ENCODE results near the gene TRPM6.
A peak's percentile ranks its signal among the peaks of the same experiment; 100 is the strongest.
"Not testable (repeated sequence)": the region's sequence is repeated elsewhere in the genome, so short reads cannot be mapped to it uniquely, and the experiment has no call there.

TRPM6 gene

DNA sequence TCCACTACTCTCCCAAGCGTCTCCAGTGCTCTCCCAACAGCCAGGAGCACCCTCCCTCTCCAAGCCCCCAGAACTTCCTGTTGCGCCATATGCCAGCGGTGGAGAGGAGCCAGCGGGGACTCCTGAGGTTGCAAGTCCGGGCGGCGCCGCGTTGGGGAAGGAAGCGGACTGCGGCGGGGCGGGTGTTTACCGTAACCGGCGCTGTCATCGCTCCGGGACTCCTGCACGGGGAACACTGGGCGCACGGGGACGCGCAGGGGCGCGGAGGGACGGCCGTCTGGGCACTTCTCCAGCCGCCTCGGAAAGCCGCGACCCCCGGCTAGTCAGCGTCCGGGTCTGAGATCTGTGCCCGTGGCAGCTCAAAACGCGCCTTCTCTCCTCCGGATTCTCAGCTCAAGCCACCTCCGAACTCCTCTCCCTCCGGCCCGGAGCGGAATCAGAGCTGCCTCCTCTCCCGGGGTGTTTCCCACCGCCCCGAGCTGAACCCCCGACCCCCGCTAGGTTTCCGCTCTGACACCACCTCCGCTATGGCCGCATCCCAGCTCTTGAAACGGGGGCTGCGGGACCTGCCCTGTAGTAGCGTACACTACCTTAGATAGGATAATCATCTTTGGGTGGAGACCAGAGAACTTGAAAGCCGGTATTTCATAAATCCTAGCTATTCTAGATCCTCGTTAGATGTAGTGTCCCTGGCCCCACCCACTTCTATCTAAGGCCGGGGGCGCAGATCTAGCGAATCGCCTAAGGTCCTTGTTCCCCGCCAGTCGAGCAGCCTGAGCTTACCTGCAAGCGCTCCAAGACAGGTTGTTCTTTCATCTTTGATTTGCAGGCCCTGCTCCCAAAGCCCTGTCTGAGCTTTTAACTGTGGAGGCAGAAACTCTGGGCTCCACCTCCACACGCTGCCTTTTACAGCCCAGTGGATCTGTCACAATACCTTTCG is at the start of gene TRPM6:
TSS of gene TRPM6 (minus strand) at position 881 of the 940 bp plus-strand sequence. CDS start at position 816, 65 bp downstream.
- DNase-seq = peak; percentile 33

DNA sequence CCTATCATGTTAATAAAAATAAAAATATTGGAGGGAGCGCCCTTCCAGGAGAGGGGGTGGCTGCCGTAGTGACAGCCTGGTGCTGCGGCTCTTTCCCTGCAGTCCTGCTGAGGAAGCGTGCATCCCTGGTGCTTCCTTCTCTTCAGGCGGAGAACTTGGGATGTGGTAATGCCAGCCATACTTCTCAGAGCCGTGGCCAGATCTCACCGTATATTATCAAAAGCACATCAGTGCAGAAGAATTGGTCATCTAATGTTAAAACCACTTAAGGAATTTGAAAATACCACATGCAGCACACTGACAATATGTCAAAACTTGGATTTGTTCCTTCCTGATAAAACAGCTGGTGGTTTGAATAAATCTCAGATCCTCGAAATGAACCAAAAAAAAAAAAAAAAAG is 47.3 kb upstream of the TRPM6 start:
- no peak for DNase-seq

DNA sequence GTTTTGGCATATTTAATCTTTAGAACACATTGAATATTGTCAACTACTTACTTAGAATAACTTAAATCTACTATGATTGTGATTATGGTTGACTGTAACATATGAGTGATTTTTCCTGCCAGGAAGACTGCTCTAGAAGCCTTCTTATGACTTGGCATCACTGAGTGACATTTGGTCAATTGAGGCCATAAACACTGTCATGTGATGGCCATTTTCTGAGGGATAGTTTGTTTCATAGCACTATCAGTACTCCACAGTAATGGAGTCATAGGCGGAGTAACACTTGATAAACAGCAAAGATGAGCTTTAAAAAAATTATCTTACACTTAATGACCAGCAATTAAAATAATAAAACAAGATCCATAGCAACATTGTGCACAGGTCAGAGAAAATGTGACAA is 34.0 kb upstream of the TRPM6 start:
- no peak for DNase-seq

- DNase-seq = no peak
These were observed 33.4 kb upstream of the TRPM6 start for GRCh38 chr9:74920944-74921626.

DNA sequence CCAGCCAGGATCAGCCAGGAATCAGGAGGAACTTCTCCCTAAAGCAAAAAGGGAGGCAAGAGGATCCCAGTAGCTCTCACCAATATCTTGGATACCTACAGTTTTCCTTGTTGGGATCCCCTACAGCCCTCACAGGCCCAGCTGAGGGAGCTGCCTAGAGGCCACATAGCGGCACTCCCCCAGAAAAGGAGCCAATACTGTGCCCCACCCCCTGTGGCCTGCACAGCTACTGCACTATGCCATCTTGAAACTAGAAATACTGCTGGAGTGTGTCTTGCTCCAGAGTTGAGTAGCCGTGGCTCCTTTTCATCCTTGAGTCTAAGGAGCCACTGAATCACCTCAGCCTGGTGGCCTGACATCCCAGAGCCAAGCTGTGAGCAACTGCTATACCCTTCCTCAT is 22.3 kb upstream of the TRPM6 start:
- no peak for DNase-seq

DNA sequence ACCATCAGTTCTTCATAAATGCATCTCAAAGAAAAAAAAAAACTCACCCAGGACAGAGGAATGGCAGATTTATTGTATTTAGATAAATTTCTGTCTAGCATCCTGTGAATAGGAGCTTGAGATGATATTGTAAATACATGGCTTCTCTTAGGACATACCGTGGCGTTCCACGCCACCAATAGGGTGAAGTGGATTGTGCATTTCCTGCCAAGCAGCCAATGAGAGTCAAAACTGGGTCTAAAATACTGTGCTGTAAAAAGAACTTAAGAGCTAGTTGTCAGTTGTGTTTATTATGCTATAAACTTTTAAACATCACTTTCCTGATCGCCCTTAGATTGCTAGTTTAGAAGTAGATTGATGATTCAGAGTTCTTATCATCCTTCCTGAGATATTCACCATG is 20.9 kb upstream of the TRPM6 start:
- no peak for DNase-seq

DNA sequence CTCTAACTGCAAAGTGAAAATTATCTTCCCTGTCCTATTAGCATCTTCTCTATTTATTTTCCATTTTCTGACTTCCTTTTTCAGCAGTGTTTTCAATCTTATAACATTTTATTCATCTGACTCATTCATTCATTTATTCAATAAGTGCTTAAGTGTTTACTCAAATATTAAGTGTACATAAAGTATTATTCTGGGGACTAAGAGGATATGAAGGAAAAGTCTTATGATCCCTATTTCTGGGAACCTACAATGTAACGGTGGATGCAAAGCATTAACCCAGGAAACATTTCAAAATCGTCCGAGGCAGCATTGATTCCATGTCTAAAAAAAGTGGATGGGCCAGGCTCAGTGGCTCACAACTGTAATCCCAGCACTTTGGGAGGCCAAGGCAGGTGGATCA is 19.4 kb upstream of the TRPM6 start:
- DNase-seq = no peak

DNA sequence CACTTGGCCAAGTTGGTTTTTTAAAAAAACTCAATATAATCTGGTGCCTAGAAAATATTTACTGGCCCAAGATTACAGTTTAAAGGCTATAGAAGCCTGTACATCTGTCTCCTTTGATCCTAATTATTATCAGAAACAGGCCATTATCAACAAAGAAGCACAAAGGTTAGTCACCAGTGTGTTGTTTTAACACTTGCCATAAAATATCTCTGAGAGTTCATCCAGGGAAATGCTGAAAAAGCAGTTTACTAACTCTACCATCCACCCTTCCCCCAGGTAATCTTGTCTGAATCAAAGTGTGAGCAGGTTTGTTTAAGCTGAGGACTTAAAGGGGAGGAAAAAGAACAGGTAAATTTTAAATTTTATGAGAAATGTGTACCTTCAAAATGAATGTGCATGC is 13.3 kb upstream of the TRPM6 start:
- no peak for DNase-seq

GRCh38 chr9:74888449-74888848 is 728 bp upstream of the TRPM6 start:
- DNase-seq = not testable (repeated sequence)

- DNase-seq = no peak
These were observed 255 bp upstream of the TRPM6 start for GRCh38 chr9:74887981-74888370.

- DNase-seq = no peak
These were observed 11.3 kb downstream of the TRPM6 start for GRCh38 chr9:74876382-74876949.

DNA sequence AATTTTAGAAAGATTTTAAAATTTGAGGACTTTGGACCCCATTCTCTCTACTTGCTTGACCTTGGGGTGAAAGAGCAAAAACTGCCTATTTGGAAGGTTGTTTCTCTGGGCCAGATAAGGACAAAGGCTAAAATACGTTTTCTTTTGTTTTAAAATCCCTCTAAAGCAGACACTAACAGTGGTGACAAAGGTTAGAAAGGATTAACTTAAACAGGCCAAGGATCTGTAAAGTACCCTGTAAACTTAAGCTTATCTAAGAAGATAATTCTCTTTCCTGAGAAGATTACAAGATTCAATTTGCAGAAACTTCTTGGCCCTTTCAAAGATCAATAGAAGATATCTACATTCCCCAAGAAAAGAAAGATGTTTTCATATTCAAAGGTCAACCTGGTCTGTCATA is 12.1 kb downstream of the TRPM6 start:
- no peak for DNase-seq

GRCh38 chr9:74874220-74874619 is 13.5 kb downstream of the TRPM6 start:
- no peak for DNase-seq

- no peak for DNase-seq
These were observed 15.0 kb downstream of the TRPM6 start for GRCh38 chr9:74872619-74873233.

GRCh38 chr9:74867483-74867882 is 20.2 kb downstream of the TRPM6 start:
- no peak for DNase-seq

DNA sequence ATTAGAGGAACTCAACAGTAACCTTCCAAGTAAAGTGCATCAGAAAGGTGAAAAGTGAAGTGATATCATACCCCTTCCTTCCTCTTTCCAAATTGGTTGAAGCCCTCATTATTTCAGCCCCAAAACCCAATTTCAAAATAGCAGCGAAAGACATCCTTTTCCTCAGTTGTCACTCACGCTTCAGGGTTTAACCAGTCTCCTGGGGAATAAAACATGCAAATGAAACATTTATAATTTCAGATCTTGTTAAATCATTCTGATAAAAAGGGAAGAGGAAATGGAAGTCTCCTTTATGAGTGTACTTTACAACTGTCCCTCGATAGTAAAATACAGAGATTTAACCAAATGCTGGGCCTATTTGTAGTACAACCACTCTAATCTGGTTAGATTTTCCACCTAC is 22.5 kb downstream of the TRPM6 start:
- no peak for DNase-seq

GRCh38 chr9:74861773-74862474 is 25.8 kb downstream of the TRPM6 start:
- no peak for DNase-seq

DNA sequence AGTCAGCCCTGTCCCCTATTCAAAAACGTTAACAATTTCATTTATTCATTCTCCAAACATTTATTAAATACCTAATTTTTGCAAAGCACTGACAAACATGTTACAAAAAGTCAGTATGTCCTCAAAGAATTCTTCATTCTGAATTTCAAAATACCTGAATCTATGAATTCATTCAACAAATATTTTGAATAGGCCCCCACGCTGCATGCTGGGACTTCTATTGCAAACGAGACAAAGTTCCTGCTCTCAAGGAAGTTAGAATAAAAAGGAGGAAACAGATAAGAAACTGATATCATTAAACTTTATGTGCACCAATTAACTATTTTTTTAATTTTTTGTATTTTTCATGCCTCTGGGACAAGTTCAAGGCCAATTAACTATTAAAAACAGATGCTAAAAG is 26.6 kb downstream of the TRPM6 start:
- no peak for DNase-seq

GRCh38 chr9:74860247-74860646 is 27.5 kb downstream of the TRPM6 start:
- not testable (repeated sequence) for DNase-seq

- no peak for DNase-seq
These were observed 27.9 kb downstream of the TRPM6 start for GRCh38 chr9:74859786-74860185.

DNA sequence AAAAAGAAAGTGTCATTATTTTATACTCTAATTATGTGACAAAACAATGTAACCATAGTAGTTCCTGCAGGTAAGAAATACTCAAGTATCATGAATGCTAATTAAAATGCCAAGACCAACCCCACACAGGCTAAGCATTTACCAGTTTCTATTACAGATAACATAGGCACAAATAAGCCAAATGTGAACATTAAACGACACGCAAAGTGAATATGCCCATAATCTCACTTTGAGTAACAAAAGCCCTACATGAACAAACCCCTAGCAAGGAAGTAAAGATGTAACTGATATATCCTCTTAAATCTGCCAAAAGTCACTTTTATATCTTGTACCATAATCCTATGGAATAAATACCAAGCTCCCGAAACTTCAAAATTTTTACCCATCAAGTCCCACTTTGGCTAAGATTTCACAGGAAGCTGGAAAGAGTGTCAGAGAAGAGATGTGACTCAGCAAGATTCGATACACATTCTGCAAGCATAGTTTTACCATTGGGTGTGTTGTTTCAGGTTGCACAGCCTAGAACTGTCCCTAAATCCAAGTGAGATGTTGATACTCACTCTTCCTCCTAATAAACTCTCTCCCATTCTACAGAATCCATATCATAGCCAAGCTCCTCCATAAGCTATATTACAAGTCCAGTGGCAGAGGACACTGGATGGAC is 28.8 kb downstream of the TRPM6 start:
- no peak for DNase-seq

DNA sequence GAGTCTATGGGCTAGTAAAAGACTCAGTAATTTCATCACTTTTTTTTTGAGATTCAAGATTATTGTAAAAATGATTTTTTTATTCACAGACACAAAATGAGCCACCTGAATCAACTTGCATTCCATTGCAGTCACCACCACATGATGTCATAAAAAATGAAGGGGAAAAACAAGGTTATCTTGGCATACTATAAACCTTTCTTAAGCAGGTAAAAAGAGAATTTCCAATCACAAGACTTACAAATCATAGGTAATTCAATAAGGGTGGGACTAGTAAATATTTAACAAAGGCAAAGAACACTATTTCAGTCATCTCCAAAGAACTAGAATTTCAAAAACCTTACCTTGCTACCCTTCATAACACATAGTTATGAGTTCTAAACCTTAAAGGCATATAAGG is 30.7 kb downstream of the TRPM6 start:
- no peak for DNase-seq

Measured in stimulated activated CD4-positive, alpha-beta T cell treated with anti-CD3 and anti-CD28 coated beads, Interleukin-1b, Interleukin-23, amount 100 ng/mL, for 48 hours (primary cell).